ENCODE data around the gene KRT4.

KRT4 gene

DNA sequence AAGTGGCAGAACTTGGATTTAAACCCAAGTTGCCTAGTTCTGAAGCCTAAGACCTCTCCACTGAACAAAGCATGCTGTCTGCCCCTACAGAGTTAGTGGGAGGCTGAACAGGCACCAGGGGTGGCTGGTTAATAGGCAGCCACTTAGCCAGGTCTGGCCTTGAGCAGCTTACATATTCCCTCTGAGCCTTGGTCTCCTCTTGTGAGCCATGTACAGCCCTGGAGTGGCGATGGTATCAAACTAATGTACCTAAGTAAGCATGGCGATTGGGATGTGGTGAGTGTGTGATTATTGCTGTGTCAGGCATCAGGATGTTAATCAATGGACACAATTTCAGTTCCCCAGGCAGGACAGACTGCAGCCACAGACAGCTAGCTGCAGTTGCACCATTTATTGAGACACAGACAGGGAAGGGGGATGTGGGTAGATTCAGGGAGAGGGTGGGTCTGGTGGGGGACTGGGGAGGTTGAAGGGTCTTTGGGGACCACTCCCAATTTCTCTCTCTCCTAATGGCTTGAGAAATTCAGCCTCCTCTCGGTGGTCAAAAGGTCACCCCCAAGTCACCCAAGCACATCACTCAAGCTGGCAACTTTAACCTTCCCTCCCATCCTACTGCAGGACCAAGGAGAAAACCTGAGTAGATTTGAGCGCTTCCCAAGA, 7.3 kb upstream of the KRT4 start:
- no peak overlapping the region for H3K4me3 ChIP-seq (ENCODE audit: low read length)
- no peak for DNase-seq (ENCODE audit: low read depth, low spot score)
- H3K27me3 ChIP-seq (ENCODE audit: control insufficient read depth, insufficient read depth, low read length): no peaks in the 10 kb centered on the region
- no peaks in the 10 kb centered on the region for H3K36me3 ChIP-seq (ENCODE audit: control insufficient read depth, insufficient read depth, low read length)
- H3K9me3 ChIP-seq (ENCODE audit: control insufficient read depth, insufficient read depth, low read length): no peaks in the 10 kb centered on the region
- no peak overlapping the region for H3K27ac ChIP-seq (ENCODE audit: low read length)
- no peaks in the 10 kb centered on the region for H3K4me1 ChIP-seq (ENCODE audit: control insufficient read depth, insufficient read depth, low read length)
- WGBS (ENCODE audit: insufficient coverage, insufficient read length): no CpG with 5 or more reads among the region's 4 CpGs

DNA sequence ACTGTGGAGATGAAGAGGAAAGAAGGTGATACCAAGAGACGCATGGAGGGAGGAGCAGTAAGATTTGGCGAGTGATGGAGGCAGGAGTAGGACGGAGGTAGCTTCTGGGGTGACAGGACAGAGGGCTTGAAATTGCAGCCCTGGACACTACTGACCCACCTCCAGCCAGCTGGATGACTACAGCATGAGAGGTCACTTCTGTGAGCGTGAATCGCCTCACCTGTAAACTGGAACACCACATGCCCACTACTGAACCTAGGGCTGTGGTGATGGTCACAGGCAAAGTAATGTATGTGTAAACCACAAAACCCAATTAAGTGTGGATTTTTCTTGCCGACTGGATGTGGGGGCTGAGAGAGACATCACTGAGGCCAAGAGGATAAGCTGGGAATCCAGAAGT, 6.6 kb upstream of the KRT4 start:
- H3K27me3 ChIP-seq (ENCODE audit: control insufficient read depth, insufficient read depth, low read length): no peaks in the 10 kb centered on the region
- H3K4me1 ChIP-seq (ENCODE audit: control insufficient read depth, insufficient read depth, low read length): no peaks in the 10 kb centered on the region
- no CpG with 5 or more reads among the region's 6 CpGs for WGBS (ENCODE audit: insufficient coverage, insufficient read length)
- no peak overlapping the region for H3K4me3 ChIP-seq (ENCODE audit: low read length)
- no peaks in the 10 kb centered on the region for H3K36me3 ChIP-seq (ENCODE audit: control insufficient read depth, insufficient read depth, low read length)
- no peak for DNase-seq (ENCODE audit: low read depth, low spot score)
- H3K27ac ChIP-seq (ENCODE audit: low read length): no peak overlapping the region
- H3K9me3 ChIP-seq (ENCODE audit: control insufficient read depth, insufficient read depth, low read length): no peaks in the 10 kb centered on the region

DNA sequence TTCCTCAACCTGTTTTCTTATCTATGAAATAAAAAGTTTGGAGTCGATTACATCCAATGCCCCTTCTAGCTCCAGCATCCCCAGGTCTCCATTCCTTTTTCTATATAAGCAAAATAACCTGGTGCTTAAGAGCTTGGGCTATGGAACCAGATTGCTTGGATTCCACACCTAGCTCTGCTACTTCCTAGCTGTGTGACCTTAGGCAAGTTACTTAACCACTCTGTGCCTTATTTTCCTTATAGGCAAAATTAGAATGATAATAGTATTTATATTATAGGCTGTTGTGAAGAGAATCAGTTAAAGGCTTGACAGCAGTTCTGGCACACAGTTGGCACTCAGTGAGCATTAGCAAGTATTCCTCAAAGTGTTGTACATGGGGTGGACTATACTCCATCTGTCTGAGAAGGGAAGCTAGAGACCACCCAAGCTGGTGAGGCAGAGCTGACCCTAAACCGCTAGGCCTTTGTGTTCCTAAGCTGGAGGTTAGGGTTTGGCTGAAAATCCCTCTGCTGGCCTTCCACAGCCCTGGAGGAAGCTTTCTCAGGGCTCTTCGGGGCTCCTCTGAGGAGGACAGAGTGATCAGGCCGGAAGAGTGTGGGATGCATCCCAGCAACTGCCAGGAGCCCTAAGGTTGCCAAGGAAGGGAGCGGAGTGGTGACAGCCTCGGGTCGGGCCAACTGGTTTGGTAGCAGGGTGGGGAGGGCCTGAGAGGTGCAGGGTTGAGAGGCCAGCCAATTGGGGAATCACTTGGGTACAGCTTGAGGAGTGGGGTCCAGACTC, 6.0 kb upstream of the KRT4 start:
- Histone ChIP-seq H3K9me3 (ENCODE audit: control insufficient read depth, insufficient read depth, low read length) (no peaks in the 10 kb centered on the region), H3K4me3 (ENCODE audit: low read length) (no peak overlapping the region), H3K27me3 (ENCODE audit: control insufficient read depth, insufficient read depth, low read length) (no peaks in the 10 kb centered on the region), H3K27ac (ENCODE audit: low read length) (no peak overlapping the region), H3K4me1 (ENCODE audit: control insufficient read depth, insufficient read depth, low read length) (no peaks in the 10 kb centered on the region), H3K36me3 (ENCODE audit: control insufficient read depth, insufficient read depth, low read length) (no peaks in the 10 kb centered on the region)
- DNase-seq (ENCODE audit: low read depth, low spot score): no peak
- WGBS (ENCODE audit: insufficient coverage, insufficient read length): no CpG with 5 or more reads among the region's 7 CpGs

DNA sequence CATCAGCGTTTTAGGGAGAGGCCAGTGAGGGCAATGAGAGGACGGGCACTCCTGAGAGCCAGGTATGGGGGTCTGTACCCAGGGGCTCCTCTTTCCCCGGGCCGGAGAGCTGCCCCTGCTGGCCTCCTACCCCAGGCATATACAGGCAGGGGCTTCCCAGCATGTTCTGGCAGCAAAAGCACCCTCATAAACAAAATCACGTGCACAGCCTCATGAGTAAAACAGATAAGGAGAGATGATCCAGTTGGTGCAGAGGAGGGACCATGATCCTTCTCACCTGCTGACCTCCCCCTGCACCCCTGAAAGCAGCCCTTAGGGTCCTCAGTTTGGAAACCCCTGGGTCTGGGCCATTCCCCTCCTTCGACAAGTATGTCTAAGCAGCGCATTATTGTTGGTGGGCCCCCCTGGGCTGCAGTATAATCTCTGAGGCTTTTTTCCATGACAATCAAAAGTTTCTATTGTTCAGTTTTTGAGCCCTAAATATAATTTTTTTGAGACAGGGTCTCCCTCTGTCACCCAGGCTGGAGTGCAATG, 5.0 kb upstream of the KRT4 start:
- H3K27ac ChIP-seq (ENCODE audit: low read length): no peak overlapping the region
- no peaks in the 10 kb centered on the region for H3K4me1 ChIP-seq (ENCODE audit: control insufficient read depth, insufficient read depth, low read length)
- no peaks in the 10 kb centered on the region for H3K9me3 ChIP-seq (ENCODE audit: control insufficient read depth, insufficient read depth, low read length)
- no peaks in the 10 kb centered on the region for H3K36me3 ChIP-seq (ENCODE audit: control insufficient read depth, insufficient read depth, low read length)
- H3K4me3 ChIP-seq (ENCODE audit: low read length): no peak overlapping the region
- no peak for DNase-seq (ENCODE audit: low read depth, low spot score)
- WGBS (ENCODE audit: insufficient coverage, insufficient read length): no CpG with 5 or more reads among the region's 7 CpGs
- no peaks in the 10 kb centered on the region for H3K27me3 ChIP-seq (ENCODE audit: control insufficient read depth, insufficient read depth, low read length)

DNA sequence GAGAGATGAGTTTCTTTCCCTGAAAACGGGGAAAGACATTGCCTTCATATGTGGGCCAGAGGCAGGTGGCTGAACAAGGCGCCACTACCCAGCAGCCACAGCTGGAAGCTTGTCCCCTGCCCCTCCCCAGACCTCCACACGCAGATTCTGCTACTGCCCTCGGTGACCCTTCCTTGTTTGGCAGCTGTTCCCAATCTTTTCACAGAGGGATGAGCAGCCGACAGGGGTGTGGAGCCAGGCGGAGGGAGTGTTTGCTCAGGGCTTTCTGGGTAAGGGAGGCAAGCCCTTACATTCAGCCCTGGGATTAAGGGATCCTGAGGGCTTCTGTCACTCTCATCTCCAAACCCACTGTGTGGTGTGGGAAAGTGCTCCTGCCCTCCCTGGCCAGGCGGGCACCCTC, 4.5 kb upstream of the KRT4 start:
- no CpG with 5 or more reads among the region's 7 CpGs for WGBS (ENCODE audit: insufficient coverage, insufficient read length)
- H3K4me1 ChIP-seq (ENCODE audit: control insufficient read depth, insufficient read depth, low read length): no peaks in the 10 kb centered on the region
- no peak for DNase-seq (ENCODE audit: low read depth, low spot score)
- H3K27me3 ChIP-seq (ENCODE audit: control insufficient read depth, insufficient read depth, low read length): no peaks in the 10 kb centered on the region
- H3K9me3 ChIP-seq (ENCODE audit: control insufficient read depth, insufficient read depth, low read length): no peaks in the 10 kb centered on the region
- no peaks in the 10 kb centered on the region for H3K36me3 ChIP-seq (ENCODE audit: control insufficient read depth, insufficient read depth, low read length)
- no peak overlapping the region for H3K4me3 ChIP-seq (ENCODE audit: low read length)
- H3K27ac ChIP-seq (ENCODE audit: low read length): no peak overlapping the region

DNA sequence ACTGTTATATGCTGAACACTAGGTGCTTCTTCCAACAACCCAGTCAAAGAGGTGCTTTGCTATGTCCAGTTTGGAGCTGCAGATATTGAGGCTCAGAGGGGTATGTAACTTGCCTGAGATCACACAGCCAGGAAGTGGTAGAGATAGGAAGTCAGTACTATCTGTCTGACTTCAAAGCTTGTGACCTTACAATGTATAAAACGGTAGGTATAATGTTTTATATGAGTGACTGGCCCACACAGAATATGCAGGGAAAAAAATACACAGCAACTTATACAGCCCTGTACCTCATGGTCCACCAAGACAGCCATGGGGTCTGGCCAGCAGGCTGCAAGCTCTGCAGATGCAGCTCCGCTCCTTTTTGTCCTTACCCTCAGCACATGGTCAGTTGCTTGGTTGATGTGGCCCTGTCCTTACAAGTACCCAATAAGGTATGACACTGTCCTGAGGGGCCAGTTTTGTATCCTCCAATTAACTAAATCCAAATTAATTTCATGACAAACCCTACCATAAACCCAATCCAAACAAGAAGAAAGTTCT, 3.9 kb upstream of the KRT4 start:
- H3K27me3 ChIP-seq (ENCODE audit: control insufficient read depth, insufficient read depth, low read length): no peaks in the 10 kb centered on the region
- WGBS (ENCODE audit: insufficient coverage, insufficient read length): no CpG with 5 or more reads among the region's 2 CpGs
- H3K36me3 ChIP-seq (ENCODE audit: control insufficient read depth, insufficient read depth, low read length): no peaks in the 10 kb centered on the region
- H3K4me3 ChIP-seq (ENCODE audit: low read length): no peak overlapping the region
- H3K27ac ChIP-seq (ENCODE audit: low read length): no peak overlapping the region
- no peak for DNase-seq (ENCODE audit: low read depth, low spot score)
- H3K9me3 ChIP-seq (ENCODE audit: control insufficient read depth, insufficient read depth, low read length): no peaks in the 10 kb centered on the region
- no peaks in the 10 kb centered on the region for H3K4me1 ChIP-seq (ENCODE audit: control insufficient read depth, insufficient read depth, low read length)

DNA sequence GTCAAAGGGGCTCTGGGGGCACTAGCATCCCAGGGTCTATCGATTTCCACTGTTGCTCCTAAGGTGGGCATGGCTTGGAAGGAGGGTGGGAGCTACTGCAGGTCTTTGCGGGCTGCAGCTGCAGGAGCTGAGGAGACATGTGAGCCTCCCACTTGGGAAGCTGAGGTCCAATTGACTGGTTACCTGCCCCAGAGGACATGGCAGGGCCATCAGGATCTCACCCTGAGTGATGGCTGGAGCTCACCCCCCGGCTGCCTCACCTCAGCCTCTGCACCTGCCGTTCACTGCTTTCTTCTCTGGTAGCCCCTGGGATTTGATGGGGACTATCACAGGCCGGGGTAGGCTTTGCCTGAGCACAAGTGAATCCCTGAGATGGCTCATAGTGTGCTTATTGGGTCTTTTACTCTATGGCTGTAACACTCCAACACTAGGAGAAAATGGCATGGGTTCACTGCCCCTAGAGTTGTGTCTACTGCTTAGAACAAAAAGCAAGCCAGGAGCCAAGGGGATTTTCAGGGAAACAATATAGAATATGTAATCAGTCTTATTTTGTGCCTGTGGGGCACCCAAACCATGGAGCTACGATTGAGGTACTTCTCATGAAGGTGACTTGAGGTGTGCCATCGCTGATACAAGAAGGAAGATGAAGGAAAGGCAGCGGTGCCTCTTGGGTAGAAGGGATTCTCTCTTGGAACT, 3.2 kb upstream of the KRT4 start:
- WGBS (ENCODE audit: insufficient coverage, insufficient read length): no CpG with 5 or more reads among the region's 8 CpGs
- no peaks in the 10 kb centered on the region for H3K36me3 ChIP-seq (ENCODE audit: control insufficient read depth, insufficient read depth, low read length)
- H3K27me3 ChIP-seq (ENCODE audit: control insufficient read depth, insufficient read depth, low read length): no peaks in the 10 kb centered on the region

DNA sequence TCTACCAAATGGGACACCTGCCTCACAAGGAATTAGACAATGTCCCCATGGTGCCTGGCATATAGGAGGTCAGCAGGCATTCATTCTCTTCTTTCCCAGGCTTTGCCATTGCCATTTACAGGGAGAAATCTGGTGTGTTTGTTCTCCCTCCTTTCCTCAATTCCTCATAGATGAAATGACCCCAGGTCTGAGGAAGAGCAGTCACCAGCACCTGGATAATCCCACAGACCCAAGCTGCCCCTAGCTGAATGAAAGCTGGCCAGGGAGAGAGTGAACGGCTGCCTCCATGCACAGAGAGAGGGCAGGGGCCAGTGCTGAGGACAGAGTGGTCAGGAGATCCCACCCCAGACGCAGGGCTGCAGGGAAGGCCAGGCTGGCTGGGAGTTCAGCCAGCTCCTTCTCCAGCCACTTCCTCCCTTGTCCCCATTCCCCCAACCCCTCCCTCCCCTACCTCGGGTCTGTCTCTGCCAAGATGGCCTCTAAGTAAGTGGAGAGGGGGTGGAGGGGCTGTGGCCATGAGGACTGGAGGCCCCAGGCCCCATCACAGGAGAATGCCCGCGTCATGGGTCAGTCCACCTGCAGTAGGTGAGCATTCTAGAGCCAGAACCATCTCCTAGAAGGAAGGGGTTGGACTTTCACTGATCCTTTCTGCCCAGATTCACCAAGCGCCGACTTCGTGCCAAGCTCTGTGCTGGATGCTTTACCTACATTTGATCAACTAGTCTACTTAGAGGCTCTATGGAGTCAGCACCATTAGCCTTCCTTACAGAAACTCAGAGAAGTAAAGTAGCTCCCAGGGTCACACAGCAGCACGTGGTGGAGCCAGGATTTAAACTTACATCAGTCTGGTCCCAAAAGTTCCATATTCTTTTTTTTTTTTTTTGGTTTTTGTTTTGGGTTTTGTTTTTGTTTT, 2.0 kb upstream of the KRT4 start:
- no peaks in the 10 kb centered on the region for H3K27me3 ChIP-seq (ENCODE audit: control insufficient read depth, insufficient read depth, low read length)
- no peaks in the 10 kb centered on the region for H3K4me1 ChIP-seq (ENCODE audit: control insufficient read depth, insufficient read depth, low read length)
- no peaks in the 10 kb centered on the region for H3K36me3 ChIP-seq (ENCODE audit: control insufficient read depth, insufficient read depth, low read length)
- H3K9me3 ChIP-seq (ENCODE audit: control insufficient read depth, insufficient read depth, low read length): no peaks in the 10 kb centered on the region
- H3K4me3 ChIP-seq (ENCODE audit: low read length): no peak overlapping the region
- H3K27ac ChIP-seq (ENCODE audit: low read length): no peak overlapping the region
- DNase-seq (ENCODE audit: low read depth, low spot score): no peak
- WGBS (ENCODE audit: insufficient coverage, insufficient read length): no CpG with 5 or more reads among the region's 9 CpGs

More for the DNA sequence above, 3.2 kb upstream of the KRT4 start:
- no peak for DNase-seq (ENCODE audit: low read depth, low spot score)
- no peaks in the 10 kb centered on the region for H3K4me1 ChIP-seq (ENCODE audit: control insufficient read depth, insufficient read depth, low read length)
- no peak overlapping the region for H3K4me3 ChIP-seq (ENCODE audit: low read length)
- no peak overlapping the region for H3K27ac ChIP-seq (ENCODE audit: low read length)
- no peaks in the 10 kb centered on the region for H3K9me3 ChIP-seq (ENCODE audit: control insufficient read depth, insufficient read depth, low read length)

DNA sequence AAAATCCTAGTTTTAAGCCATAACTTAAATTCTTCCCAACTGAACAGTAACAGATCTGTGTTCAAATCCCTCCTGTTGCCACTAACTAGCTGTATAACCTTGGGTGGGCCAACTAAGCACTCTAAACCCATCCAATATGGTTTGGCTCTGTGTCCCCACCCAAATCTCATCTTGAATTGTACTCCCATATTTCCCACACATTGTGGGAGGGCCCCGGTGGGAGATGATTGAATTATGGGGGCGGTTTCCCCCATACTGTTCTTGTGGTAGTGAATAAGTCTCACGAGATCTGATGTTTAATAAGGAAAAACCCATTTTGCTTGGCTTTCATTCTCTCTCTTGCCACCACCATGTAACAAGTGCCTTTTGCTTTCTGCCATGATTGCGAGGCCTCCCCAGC, 1.2 kb upstream of the KRT4 start:
- Histone ChIP-seq H3K9me3 (ENCODE audit: control insufficient read depth, insufficient read depth, low read length) (no peaks in the 10 kb centered on the region), H3K27me3 (ENCODE audit: control insufficient read depth, insufficient read depth, low read length) (no peaks in the 10 kb centered on the region), H3K4me3 (ENCODE audit: low read length) (no peak overlapping the region), H3K27ac (ENCODE audit: low read length) (no peak overlapping the region), H3K4me1 (ENCODE audit: control insufficient read depth, insufficient read depth, low read length) (no peaks in the 10 kb centered on the region), H3K36me3 (ENCODE audit: control insufficient read depth, insufficient read depth, low read length) (no peaks in the 10 kb centered on the region)
- DNase-seq (ENCODE audit: low read depth, low spot score): no peak
- no CpG with 5 or more reads among the region's 4 CpGs for WGBS (ENCODE audit: insufficient coverage, insufficient read length)

All from iPS DF 6.9 (cell line).